ENCODE data around the gene EEF1AKMT1. TPM values are rescaled to one million over a fixed set of nuclear protein-coding genes. Genes with fewer than 3 reads are reported as not detected.

The EEF1AKMT1 gene
- total RNA-seq, 2 donors from 2014 or later, result 11.1 to 12.5 TPM

DNA sequence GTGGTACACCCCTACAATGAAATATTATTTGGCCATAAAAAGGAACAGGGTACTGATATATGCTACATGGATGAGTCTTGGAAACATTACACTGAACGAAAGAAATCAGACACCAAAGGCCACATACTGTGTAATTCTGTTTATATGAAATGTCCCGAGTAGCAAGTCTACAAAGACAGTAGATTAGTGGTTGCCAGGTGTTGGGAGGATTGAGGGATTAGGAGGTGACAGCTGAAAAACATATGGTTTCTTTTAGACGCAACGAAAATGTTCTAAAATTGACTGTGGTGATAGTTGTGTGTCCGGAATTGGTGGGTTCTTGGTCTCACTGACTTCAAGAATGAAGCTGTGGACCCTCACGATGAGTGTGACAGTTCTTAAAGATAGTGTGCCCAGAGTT, 35.1 kb downstream of the EEF1AKMT1 start:
- H3K36me3 ChIP-seq, result no peaks in the 10 kb centered on the region

DNA sequence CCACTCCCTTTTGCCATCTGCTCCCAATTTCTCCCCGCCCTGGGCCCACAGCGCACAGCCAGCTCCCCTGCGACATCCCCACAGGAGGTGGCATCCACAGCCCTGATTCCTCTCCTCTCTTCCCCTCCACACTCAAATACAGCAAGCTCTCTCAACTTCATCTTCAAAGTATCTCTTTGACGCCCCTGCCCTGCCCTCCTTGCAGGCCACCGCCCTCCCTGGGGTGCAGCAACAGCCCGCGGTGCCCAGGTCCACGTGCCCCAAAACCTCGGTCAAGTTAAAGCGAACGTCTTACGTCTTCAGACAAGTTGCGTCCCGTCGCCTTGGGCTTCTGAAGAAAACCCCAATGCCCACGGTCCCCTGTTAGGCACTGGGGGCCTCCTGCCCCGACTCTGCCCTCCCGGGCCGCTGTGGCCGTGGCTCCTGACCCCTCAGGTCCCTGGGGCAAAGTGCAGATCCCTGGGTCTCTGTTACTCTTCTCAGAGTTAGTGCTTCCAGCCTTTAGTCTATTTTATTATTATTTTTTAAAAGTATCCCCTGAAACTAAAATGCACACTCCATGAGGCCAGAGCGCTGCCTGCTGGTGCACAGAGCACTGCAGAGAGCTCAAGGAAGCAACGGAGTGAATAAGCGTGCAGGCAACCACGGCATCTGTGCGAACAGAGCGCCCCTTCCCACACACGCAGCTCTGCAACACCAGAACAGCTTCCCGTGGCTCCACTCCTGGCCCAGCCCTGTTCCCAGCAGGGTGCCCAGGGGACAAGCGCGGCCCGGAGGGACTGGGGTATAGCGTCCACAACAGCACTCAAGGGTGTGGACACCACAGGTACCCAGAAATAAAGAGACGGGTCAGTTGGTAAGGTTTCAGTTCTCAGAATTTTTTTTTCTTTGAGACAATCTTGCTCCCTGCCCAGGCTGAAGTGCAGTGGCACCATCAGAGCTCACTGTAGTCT, 43.9 kb downstream of the EEF1AKMT1 start:
- Histone ChIP-seq H3K4me1 (no peaks in the 10 kb centered on the region), H3K9me3 (no peaks in the 10 kb centered on the region), H3K36me3 (peaks cover 12% of the 10 kb centered on the region), H3K27ac (no peak overlapping the region), H3K27me3 (no peaks in the 10 kb centered on the region), H3K4me3 (no peak overlapping the region)
- no peak for DNase-seq (ENCODE audit: low spot score)
- TF ChIP-seq, protein P1, sequence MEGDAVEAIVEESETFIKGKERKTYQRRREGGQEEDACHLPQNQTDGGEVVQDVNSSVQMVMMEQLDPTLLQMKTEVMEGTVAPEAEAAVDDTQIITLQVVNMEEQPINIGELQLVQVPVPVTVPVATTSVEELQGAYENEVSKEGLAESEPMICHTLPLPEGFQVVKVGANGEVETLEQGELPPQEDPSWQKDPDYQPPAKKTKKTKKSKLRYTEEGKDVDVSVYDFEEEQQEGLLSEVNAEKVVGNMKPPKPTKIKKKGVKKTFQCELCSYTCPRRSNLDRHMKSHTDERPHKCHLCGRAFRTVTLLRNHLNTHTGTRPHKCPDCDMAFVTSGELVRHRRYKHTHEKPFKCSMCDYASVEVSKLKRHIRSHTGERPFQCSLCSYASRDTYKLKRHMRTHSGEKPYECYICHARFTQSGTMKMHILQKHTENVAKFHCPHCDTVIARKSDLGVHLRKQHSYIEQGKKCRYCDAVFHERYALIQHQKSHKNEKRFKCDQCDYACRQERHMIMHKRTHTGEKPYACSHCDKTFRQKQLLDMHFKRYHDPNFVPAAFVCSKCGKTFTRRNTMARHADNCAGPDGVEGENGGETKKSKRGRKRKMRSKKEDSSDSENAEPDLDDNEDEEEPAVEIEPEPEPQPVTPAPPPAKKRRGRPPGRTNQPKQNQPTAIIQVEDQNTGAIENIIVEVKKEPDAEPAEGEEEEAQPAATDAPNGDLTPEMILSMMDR (IDR thresholded peaks at IDR 0.05), result no peak

More for the DNA sequence above, 35.1 kb downstream of the EEF1AKMT1 start:
- no peak for DNase-seq (ENCODE audit: low spot score)
- Histone ChIP-seq H3K9me3 (no peaks in the 10 kb centered on the region), H3K27ac (no peak overlapping the region), H3K27me3 (no peaks in the 10 kb centered on the region), H3K4me3 (no peak overlapping the region), H3K4me1 (no peaks in the 10 kb centered on the region)
- TF ChIP-seq, protein P1 (IDR thresholded peaks at IDR 0.05), result no peak

DNA sequence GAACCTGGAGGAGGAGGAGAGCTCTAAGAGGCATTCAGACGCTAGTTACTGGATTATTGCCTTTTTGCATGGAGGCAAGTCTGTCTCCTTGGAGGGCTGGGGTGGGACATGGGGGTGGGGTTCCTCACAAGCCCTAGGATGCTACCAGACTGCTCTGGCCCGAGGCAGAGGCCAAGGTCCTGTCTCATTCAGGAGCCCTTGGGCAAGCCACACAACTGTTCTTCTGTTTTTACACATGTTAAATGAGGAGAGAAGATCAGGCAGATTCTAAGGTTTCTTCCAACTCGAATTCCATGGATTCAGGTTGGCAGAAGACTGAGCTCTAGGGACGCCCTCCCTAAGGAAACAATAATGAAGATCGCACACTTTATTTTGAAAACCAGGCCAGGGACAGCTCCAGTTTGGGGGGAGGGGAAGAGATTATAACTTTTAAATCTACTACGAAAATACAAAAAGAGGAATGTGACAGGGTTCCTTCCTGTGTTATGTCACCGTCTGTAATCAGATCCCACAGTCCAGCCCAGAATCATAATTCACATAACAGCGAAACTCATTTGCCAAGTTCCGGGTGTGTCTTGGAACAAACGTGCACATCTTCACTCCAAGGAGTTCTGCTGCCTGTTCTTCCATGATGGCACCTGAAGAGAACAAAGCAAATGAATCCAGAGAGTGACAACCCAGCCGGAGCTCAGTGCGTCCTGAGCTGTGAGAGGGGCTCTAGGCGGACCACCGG, 45.0 kb downstream of the EEF1AKMT1 start:
- no peak overlapping the region for H3K4me3 ChIP-seq
- H3K27ac ChIP-seq, result no peak overlapping the region
- H3K9me3 ChIP-seq, result no peaks in the 10 kb centered on the region
- no peaks in the 10 kb centered on the region for H3K4me1 ChIP-seq
- TF ChIP-seq, protein P1 (IDR thresholded peaks at IDR 0.05), result no peak
- peaks cover 12% of the 10 kb centered on the region for H3K36me3 ChIP-seq
- H3K27me3 ChIP-seq, result no peaks in the 10 kb centered on the region
- DNase-seq (ENCODE audit: low spot score), result no peak

DNA sequence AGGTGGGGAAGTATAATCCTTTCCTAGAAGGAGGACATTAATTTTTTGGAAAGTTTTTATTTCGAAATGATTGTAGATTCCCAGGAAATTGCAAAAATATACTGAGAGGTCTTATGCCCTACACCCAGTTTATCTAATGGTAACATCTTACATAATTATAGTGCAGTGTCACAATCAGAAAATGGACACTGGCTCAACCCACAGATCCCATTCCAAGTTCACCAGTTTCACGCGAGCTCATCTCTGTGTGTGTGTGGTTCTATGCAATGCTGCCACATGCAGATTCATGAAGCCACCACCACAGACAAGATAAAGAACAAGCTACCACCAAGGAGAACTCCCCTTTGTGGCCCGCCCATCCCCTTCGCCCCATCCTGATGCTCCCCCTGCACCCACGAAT, 45.9 kb downstream of the EEF1AKMT1 start:
- H3K4me3 ChIP-seq, result no peak overlapping the region
- TF ChIP-seq, protein P1 (IDR thresholded peaks at IDR 0.05), result no peak
- H3K27me3 ChIP-seq, result no peaks in the 10 kb centered on the region
- no peaks in the 10 kb centered on the region for H3K9me3 ChIP-seq
- DNase-seq (ENCODE audit: low spot score), result no peak
- H3K27ac ChIP-seq, result no peak overlapping the region
- peaks cover 12% of the 10 kb centered on the region for H3K36me3 ChIP-seq
- no peaks in the 10 kb centered on the region for H3K4me1 ChIP-seq

DNA sequence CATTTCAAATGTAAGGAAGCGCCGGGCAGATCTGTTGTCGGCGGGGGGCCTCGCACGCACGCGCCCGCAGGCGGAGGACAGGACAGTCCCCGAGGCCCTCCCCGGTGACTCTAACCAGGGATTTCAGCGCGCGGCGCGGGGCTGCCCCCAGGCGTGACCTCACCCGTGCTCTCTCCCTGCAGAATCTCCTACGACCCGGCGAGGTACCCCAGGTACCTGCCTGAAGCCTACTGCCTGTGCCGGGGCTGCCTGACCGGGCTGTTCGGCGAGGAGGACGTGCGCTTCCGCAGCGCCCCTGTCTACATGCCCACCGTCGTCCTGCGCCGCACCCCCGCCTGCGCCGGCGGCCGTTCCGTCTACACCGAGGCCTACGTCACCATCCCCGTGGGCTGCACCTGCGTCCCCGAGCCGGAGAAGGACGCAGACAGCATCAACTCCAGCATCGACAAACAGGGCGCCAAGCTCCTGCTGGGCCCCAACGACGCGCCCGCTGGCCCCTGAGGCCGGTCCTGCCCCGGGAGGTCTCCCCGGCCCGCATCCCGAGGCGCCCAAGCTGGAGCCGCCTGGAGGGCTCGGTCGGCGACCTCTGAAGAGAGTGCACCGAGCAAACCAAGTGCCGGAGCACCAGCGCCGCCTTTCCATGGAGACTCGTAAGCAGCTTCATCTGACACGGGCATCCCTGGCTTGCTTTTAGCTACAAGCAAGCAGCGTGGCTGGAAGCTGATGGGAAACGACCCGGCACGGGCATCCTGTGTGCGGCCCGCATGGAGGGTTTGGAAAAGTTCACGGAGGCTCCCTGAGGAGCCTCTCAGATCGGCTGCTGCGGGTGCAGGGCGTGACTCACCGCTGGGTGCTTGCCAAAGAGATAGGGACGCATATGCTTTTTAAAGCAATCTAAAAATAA, 52.1 kb downstream of the EEF1AKMT1 start:
- H3K4me3 ChIP-seq, result peak overlapping the region; percentile 23 to 43

More for the DNA sequence above, 52.1 kb downstream of the EEF1AKMT1 start:
- H3K36me3 ChIP-seq, result no peaks in the 10 kb centered on the region
- TF ChIP-seq, protein P1 (IDR thresholded peaks at IDR 0.05), result no peak
- H3K27me3 ChIP-seq, result no peaks in the 10 kb centered on the region
- H3K4me1 ChIP-seq, result peaks cover 0 to 18% of the 10 kb centered on the region in 2 donors
- DNase-seq (ENCODE audit: low spot score), result peak; percentile 44
- no peaks in the 10 kb centered on the region for H3K9me3 ChIP-seq
- no peak overlapping the region for H3K27ac ChIP-seq
